GM12872 (cell line): ENCODE data around the gene PANK4.

ENCODE experiments used
- CTCF ChIP-seq: IDR thresholded peaks from 3 replicates; pipeline ENCODE4 v1.5.1; 2011; ENCODE audit warnings: low read depth, mild to moderate bottlenecking, low read length, moderate library complexity; ENCODE audit not compliant: insufficient read depth

The PANK4 gene

GRCh38 chr1:2466270-2466665 lies 60.1 kb downstream of the PANK4 start:
- TF ChIP-seq CTCF = no peak

DNA sequence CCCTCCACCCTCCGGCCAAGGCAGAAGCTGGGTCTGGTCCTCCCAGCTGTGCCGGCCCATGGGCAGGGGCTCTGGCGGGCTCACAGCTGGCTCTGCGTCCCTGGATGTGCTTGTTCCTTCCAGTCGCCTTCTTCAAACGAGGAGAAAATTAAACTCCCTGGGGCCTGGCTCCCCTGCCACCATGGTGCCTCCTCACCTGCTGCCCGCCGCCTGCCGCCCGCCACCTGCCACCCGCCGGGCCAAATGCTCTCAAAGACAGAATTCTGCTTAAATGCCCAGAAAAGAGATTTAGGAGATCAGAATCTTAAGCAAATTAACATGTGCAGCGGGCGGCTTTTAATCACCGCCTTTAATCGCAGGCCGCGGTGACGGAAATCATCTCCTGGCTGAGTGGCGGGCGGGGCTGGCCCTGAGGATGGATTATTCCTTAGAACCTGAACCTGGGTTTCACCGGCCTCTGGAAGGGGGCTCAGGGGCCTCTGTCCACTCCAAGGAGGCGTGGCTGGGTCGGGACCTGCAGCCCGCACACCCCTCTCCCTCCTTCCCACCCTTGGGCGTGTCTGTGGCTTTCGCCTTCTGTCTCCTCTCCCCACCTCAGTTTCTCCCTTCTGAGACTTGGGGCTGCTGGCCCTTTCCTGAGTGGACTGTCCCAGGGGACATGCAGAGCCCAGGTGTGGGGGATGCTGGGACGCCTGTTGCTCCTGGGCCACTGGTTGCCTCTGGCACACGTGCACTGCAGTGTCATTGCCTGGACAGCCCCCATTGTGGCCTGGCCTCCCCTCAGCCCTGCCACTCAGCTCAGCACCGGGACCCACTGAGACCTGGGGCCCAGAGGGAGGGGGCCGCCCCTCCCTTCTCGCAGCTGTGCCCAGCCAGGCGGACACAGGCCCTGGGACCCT lies 60.8 kb downstream of the PANK4 start:
- no peak for TF ChIP-seq CTCF

DNA sequence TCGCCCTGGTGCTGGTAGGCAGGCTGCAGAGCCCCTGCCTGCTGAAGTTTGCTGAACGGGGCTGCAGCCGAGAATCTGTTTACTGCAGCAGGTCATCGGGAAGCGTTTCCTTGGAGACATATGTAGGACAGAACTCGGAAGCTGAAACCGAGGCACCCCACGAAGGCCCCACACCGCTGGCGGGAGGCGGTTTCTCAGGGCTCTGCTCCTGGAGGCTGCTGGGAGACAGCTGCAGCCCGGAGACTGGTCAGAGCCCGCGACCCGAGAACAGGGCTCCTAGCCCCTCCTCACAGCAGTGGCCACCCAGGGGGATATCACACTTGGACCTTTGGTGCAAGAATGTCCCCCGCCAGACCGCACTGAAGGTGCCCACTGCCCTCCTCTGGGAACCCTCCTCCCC lies 63.0 kb downstream of the PANK4 start:
- no peak for TF ChIP-seq CTCF

DNA sequence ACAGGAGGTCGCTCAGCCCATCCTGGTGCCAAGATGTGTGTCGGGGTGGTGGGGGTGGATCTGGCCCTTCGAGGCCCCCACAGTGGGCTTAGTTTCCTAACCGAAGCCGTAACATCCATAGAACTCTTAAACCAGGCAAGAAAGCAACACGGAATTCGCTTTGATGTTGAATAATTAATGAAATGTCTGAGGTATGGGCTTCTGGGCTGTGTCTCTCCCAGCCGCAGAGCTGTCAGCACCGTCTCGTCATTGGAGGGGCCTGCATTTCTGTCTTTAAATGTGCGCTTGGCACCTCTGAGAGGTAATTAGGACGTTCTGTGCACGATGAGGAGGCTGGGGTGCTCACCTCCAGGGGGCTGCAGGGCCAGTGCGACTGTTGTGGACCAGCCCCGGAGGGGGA lies 63.6 kb downstream of the PANK4 start:
- TF ChIP-seq CTCF = no peak

DNA sequence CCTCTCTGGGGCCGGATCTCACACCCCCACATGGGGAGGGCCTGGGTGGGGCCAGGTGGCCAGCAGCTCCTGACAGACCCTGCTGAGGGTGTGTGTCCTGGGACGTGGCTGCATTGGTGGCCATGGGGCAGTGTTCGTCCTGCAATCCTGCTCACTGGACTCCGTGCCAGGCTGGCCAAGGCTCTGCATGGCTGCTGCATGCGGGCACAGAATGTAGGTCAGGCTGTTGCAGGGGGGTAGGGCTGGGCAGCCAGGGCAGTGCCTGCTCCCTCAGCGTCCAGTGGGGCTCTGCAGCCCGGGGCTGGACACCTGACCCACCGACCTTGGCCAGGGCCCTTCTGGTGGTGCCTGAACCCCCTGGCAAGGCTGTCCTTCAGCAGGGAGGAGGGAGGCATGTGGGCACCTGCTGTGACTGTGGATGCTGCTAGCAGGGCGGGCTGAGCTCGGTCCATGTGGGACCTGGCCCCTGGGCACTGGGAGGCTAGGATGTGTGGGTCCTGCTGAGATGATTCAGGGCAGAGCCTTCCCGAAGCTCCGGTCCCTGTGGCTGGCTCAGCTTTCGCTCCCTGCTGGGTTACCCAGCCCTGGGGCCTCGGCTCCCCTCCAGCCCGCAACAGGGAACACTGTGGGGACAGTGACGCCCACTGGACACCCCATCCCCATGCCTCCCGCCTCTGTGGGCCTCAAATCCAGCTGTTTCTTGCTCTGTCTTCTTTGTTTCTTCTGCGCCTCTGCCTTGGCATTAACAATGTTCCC lies 65.2 kb downstream of the PANK4 start:
- TF ChIP-seq CTCF = no peak

DNA sequence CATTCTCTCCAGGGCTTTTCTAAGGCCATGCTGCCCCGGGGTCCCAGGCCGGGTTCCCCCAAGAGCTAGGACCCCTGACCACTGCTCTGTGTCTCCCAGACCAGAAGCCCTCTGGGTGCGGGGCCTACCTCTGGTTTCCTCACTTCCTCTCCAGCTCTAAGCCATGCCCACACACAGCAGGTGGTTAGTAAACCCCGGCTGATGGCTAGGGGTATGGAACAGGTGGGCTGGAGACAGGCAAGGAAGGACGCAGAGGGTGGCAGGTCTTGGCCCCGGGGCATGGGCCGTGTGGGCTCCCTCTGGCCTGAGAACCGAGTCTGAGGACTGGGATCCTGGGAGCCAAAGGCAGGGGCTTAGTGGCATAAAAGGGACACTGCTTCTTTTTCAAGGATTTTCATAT lies 66.2 kb downstream of the PANK4 start:
- no peak for TF ChIP-seq CTCF

DNA sequence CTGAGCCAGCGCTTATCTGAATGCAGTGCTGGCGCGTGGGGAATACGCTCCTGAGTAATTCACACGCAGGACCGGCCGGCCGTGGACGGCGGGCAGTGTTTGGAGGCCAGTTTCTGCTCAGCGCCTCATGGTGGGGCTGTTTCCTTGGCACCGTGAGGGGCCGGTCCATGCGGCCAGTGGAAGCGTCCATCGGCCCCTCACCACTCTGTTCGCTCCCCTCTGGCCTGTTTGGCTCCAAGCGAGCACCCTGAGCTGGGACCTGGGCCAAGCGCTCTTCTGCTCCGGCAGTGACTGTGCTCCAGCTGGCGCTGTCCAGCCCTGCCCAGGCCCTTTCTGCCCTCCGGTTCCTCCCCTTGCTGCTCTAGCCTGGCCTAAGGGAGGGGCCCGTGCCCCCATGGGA lies 66.6 kb downstream of the PANK4 start:
- TF ChIP-seq CTCF = no peak
